Cardiac fibroblast (primary cell): Measurements from ENCODE around the gene ACP6.

Experiments used
- DNase-seq, 2 donors: peaks; one replicate each; pipeline versions ENCODE4 v3.0.0 to v3.0.0-alpha.2; 2010; ENCODE audit warnings: low read depth in 2 of 2
- H3K4me3 ChIP-seq, 2 donors: replicated peaks in 1 of 2; 1 replicate in 1 of 2; 2 replicates in 1 of 2; pipeline ENCODE4 v1.5.1; 2011; ENCODE audit warnings: low read depth in 2 of 2, low read length in 2 of 2, mild to moderate bottlenecking in 2 of 2, moderate library complexity in 1 of 2
- TF ChIP-seq, protein P1 (sequence below): IDR thresholded peaks from one replicate; pipeline ENCODE4 v1.5.1; 2011; ENCODE audit warnings: low read depth, mild to moderate bottlenecking, low read length, inconsistent platforms

The ACP6 gene

DNA sequence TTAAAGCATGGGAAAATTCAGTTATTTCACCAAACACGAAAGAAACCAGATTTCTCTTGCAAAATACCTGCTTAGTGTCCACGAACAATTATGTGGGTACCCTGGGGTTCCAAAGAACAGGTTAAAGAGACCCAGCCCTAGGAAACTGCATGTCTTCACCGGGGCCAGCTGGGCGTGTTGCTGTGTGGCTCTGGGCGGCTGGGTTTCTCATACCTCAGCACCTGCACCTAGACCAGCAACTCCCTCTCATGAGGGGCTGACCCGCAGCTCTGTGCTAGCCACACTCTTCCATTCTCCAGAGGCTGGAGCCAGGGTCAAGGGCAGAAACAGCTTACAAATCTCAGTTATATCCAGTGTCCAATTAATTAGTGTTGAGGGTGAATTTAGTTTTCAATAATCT, 40.3 kb downstream of the ACP6 start:
- TF ChIP-seq, protein P1, sequence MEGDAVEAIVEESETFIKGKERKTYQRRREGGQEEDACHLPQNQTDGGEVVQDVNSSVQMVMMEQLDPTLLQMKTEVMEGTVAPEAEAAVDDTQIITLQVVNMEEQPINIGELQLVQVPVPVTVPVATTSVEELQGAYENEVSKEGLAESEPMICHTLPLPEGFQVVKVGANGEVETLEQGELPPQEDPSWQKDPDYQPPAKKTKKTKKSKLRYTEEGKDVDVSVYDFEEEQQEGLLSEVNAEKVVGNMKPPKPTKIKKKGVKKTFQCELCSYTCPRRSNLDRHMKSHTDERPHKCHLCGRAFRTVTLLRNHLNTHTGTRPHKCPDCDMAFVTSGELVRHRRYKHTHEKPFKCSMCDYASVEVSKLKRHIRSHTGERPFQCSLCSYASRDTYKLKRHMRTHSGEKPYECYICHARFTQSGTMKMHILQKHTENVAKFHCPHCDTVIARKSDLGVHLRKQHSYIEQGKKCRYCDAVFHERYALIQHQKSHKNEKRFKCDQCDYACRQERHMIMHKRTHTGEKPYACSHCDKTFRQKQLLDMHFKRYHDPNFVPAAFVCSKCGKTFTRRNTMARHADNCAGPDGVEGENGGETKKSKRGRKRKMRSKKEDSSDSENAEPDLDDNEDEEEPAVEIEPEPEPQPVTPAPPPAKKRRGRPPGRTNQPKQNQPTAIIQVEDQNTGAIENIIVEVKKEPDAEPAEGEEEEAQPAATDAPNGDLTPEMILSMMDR: no peak
- H3K4me3 ChIP-seq: no peak overlapping the region
- DNase-seq: no peak

DNA sequence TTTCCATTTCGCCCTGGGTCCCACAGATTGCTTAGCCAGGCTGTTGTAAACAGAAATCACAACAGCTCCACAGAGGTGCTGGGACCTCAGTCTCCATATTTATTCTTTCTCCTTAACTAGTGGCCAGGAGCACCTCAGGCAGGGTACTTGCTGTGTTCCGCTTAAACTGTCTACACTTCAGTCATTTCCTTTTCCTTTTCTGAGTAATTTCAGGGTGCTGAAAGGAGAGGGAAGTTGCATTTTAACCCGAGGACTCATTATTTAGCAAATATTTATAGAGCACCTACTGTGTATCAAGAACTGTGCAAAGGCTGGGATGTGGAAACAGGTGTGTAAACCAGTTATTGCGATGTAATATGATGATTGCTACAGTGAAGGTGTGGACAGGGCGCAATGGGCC, 41.9 kb downstream of the ACP6 start:
- DNase-seq: no peak
- TF ChIP-seq, protein P1: no peak
- H3K4me3 ChIP-seq: no peak overlapping the region

DNA sequence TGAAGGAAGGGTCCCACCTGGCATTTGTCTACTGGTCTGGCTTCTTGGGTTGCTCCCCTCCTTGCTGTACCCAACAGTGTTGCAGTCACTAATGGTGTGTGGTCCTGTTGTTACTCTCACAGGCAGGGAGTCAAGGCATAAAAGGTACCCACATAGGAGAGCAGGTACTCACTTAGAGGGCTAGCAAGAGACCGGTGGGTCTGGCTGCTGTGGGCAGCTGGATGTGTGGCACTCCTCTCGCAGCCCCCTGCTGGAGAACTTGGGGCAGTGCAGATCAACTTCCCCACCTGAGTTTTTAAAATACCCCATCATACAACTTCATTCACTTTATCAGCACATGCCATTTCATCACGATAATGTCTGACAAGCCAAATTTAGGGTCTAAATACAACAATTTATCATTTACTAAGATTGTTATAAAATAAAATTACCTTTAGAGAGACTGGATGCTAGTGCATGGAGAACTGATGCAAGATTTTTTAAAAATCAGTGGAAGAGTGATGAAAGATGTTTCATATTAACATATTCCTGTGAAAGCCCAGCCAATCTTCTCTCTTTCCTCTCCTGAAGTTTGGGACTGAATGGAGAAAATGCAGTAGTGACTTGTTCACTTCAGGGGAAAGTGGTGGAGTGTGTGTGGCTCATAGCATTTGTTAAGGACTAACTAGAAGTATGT, 42.8 kb downstream of the ACP6 start:
- TF ChIP-seq, protein P1: peak; percentile 96
- H3K4me3 ChIP-seq: no peak overlapping the region
- DNase-seq: peak; percentile 57 to 64

DNA sequence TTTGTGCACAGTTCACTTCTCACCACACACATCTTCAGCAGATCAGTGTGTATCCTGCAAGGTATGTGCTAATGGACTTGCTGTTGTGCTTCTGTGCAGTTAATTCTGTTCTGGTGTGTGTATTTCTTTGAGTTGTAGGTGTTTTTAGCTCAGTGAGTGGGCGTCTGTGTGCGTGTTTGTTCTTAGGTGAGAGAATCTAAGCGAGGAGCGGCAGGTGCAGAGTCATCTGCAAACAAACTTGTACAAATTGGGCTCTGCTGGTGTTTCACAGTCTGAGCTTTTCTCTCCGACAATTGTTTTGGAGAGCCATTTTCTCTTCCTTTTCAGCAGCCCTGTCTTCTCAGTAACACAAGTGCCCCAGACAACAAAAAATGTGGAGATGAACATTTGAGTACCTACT, 43.6 kb downstream of the ACP6 start:
- TF ChIP-seq, protein P1: no peak
- H3K4me3 ChIP-seq: no peak overlapping the region
- no peak for DNase-seq

DNA sequence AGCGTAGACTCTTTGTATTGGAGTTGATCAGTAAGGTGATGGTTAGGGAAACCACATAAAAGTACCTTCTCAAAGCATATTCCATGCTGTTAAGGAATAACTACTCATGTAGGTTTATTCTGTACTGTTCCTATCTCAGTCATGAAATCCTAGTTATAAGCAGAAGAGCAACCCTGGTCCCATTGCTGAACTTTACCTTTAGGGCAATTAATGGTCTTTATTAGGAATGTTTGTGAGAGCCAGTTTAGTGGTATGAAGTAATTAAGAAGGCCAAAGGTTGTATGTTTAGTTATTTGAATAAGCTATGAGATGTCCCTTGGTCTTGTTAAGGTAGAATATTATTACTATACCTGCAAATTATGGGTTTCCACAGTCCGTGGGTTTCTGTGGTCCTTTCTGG, 44.0 kb downstream of the ACP6 start:
- no peak for DNase-seq
- no peak overlapping the region for H3K4me3 ChIP-seq
- TF ChIP-seq, protein P1: no peak

DNA sequence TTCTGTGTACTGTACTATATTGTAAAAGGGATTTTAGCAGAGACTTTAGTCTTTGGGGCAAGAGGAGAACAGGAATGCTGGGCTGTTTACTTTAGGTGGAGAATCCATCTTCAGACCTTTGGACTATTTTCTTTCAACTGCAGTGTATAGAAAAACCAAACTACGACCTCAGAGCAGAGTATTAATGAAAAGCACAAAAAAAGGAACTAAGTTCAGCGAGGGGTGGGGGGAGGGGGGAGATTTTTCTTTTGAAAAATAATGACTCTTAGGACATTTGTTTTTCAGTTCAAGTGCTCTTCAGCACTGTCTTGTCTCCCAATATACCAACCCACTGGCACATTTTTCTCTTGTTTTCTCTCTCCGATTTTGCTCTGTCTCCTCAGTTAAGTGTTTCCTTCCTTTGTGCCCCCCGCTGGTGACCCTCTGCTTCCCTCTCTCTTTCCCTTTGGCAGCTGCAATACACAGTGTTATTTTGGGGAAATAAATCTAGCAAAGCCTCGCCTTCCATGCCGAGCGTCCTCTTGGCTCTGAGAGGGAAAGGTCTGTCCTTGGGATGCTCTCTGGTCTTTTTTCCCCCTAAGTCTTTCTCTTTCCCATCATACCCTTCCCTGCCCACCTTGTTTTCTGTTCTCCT, 44.8 kb downstream of the ACP6 start:
- no peak for DNase-seq

More for the DNA sequence above, 44.8 kb downstream of the ACP6 start:
- TF ChIP-seq, protein P1: no peak
- H3K4me3 ChIP-seq: no peak overlapping the region
